ENCODE results near the gene RAB3GAP2.

DNA sequence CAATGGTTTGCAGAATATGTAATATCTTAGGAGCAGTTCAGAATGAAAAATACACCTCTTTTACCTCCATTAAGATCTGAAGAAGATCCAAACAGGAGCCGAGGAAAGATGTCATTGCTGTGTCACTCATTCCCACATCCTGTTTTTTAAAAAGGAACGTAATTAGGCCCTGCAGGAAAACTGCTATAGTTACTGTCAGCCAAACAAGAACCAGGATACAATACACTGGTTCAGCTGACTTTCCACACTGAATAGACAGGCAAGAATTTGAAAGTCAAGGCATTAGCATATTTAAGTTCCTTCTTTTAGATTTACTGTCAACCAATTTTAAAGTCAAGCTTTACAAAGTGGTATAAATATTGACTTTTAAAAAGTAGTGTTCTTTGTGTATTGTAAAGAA, 114.5 kb downstream of the RAB3GAP2 start:
- no peak for TF ChIP-seq CTCF (IDR thresholded peaks at IDR 0.05)
- no peak for TF ChIP-seq POLR2A (IDR thresholded peaks at IDR 0.05)

Measured in thyroid gland (tissue), 4 donors.